T-cell (primary cell): ENCODE results near the gene COL1A1. TPM values are rescaled to one million over a fixed set of nuclear protein-coding genes. Genes with fewer than 3 reads are reported as not detected.

Experiments used
- ATAC-seq, 4 experiments: fragments of 200-7000 bp in 3 of 4; fragments of 150-1000 bp in 1 of 4; cut with Tn5 transposase; replicated peaks in 1 of 4; 1 replicate in 3 of 4; 2 replicates in 1 of 4; pipeline ENCODE4 v1.10.0; 2021; ENCODE audit warnings: moderate library complexity in 3 of 4, mild to moderate bottlenecking in 2 of 4, moderate number of reproducible peaks in 1 of 4
- CTCF ChIA-PET, 2 donors: fragments of 300-600 bp; sonication (Branson Sonifier 250); formaldehyde crosslinking; loops; one replicate each; lab custom pipeline; 2022; ENCODE audit warnings: antibody characterized with exemption in 2 of 2; lab: Charles Lee
- POLR2A ChIA-PET, 2 donors: fragments of 300-600 bp; sonication (Branson Sonifier 250); formaldehyde crosslinking; loops; one replicate each; lab custom pipeline; 2022; ENCODE audit warnings: antibody characterized with exemption in 2 of 2; lab: Charles Lee
- DNase-seq, 35 experiments: peaks; one replicate each; pipeline versions ENCODE4 v3.0.0 to v3.0.0-alpha.2; 2013 to 2023
- H3K27ac ChIP-seq: one replicate; pipeline ENCODE4 v1.5.1; 2013; ENCODE audit warnings: low read length
- H3K27me3 ChIP-seq, 2 experiments: replicated peaks in 1 of 2; 1 replicate in 1 of 2; 2 replicates in 1 of 2; pipeline versions ENCODE4 v1.6.1 to v1.7.0; 2013; ENCODE audit warnings: low read length in 1 of 2, mixed read lengths in 1 of 2; ENCODE audit not compliant: control insufficient read depth in 2 of 2, insufficient read depth in 2 of 2; ENCODE audit errors: extremely low read depth in 1 of 2
- H3K36me3 ChIP-seq, 2 donors: 1 replicate in 1 of 2; 2 replicates in 1 of 2; pipeline versions ENCODE4 v1.6.1 to v1.7.0; 2013; ENCODE audit warnings: low read length in 1 of 2; ENCODE audit not compliant: control insufficient read depth in 2 of 2, insufficient read depth in 1 of 2; ENCODE audit errors: extremely low read depth in 1 of 2
- H3K4me1 ChIP-seq, 2 experiments: 1 replicate in 1 of 2; 2 replicates in 1 of 2; pipeline versions ENCODE4 v1.6.1 to v1.7.0; 2013; ENCODE audit warnings: low read length in 2 of 2, mixed read lengths in 1 of 2; ENCODE audit not compliant: insufficient read depth in 2 of 2, control insufficient read depth in 1 of 2; ENCODE audit errors: extremely low read depth in 1 of 2
- H3K4me3 ChIP-seq, 2 donors: 1 replicate in 1 of 2; 2 replicates in 1 of 2; pipeline versions ENCODE4 v1.5.1 to v1.7.0; 2013; ENCODE audit warnings: mild to moderate bottlenecking in 2 of 2, low read length in 1 of 2, moderate library complexity in 1 of 2; ENCODE audit not compliant: control insufficient read depth in 1 of 2; ENCODE audit errors: extremely low read depth in 1 of 2
- H3K9me3 ChIP-seq: 2 replicates; pipeline ENCODE4 v1.7.0; 2013
- H3K27ac Mint-ChIP-seq, 2 donors: one replicate each; pipeline ENCODE4 v1.8.0; 2020 to 2021; ENCODE audit warnings: mild to moderate bottlenecking in 2 of 2, mixed read lengths in 2 of 2
- H3K27me3 Mint-ChIP-seq, 2 donors: one replicate each; pipeline ENCODE4 v1.8.0; 2021 to 2022; ENCODE audit warnings: mixed read lengths in 2 of 2
- H3K36me3 Mint-ChIP-seq: one replicate; pipeline ENCODE4 v1.8.0; 2021; ENCODE audit warnings: mixed read lengths
- H3K4me1 Mint-ChIP-seq, 3 donors: one replicate each; pipeline ENCODE4 v1.8.0; 2020 to 2022; ENCODE audit warnings: mixed read lengths in 3 of 3, mild to moderate bottlenecking in 1 of 3
- H3K4me3 Mint-ChIP-seq, 3 donors: one replicate each; pipeline ENCODE4 v1.8.0; 2020 to 2022; ENCODE audit warnings: mild to moderate bottlenecking in 3 of 3, mixed read lengths in 3 of 3, moderate library complexity in 3 of 3
- H3K9me3 Mint-ChIP-seq, 3 donors: one replicate each; pipeline ENCODE4 v1.8.0; 2020 to 2022; ENCODE audit warnings: mixed read lengths in 3 of 3
- WGBS: methylation state at CpG from one replicate; pipeline ENCODE4 v1.1.5; 2013; ENCODE audit warnings: missing lambda C conversion rate; ENCODE audit not compliant: insufficient coverage; 5-methylcytosine and 5-hydroxymethylcytosine counted together
- total RNA-seq, 35 experiments: library from RNA in 6 of 35; stranded (reverse) in 6 of 35; fragments of 120-200 nt in 1 of 35; gene quantifications; one replicate each; pipeline versions ENCODE4 v1.2.1 to v1.2.4 and lab custom pipeline; 2013 to 2026

Gene COL1A1
- total RNA-seq, 5 donors from 2014 or later (not counting 1 experiment from before 2014, with no cell fraction given): 4.1 to 21.0 (median 6.6) TPM

DNA sequence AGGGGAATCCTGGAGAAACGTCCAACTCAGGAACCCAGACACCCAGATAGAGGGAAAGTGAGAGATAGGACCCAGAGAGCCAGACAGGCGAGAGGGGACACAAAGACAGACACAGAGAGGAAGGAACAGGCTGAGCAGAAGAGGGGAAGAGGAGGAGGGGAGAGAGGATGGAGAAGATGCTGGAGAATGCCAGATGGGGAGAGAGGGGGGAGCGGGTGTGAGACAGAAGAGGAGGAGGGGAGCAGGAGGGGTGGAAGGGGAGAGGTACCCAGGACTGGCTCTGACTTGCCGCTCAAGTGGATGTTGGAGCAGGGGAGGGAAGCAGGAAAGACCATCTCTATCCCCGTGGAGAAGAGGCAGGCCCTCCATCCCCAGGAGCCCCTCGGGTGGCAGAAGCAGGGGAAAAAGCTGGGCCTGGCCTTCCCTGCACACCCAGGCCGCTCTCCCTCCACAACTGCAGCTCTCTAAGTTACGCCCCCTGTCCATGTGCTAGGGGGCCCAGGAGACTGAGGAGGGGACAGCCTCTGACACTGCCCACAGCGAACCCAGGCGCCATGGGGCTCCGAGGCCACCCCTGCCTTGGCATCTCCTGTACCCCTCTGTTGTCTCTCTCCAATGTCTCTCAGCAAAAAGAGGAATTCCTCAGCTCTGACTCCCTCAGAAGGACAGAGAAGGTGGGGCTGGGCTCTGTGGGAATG, 55.8 kb downstream of the COL1A1 start:
- ChIA-PET CTCF (interaction anchor here in 1 of 2 donors (0.6 to 1.4 kb wide), 5 partner anchors 14 to 387 kb away, joined by 3 to 5 read pairs (median 3); no protein-coding TSS in a partner anchor), POLR2A (interaction anchor here in 1 of 2 donors (0.9 kb wide), 1 partner anchor 15 kb away, joined by 3 read pairs; no protein-coding TSS in a partner anchor)
- peaks cover 75 to 79% (median 78%) of the 10 kb centered on the region in 3 donors for H3K4me1 Mint-ChIP-seq
- peak overlapping the region; percentile 97 to 99 for H3K27ac Mint-ChIP-seq
- Histone ChIP-seq H3K4me3 (no peak overlapping the region), H3K4me1 (peaks cover 28 to 85% of the 10 kb centered on the region in 2 experiments), H3K27ac (peak overlapping the region; percentile 79), H3K36me3 (peaks cover 3 to 53% of the 10 kb centered on the region in 2 donors), H3K9me3 (no peaks in the 10 kb centered on the region), H3K27me3 (no peaks in the 10 kb centered on the region)
- no peaks in the 10 kb centered on the region for H3K27me3 Mint-ChIP-seq
- H3K36me3 Mint-ChIP-seq: peaks cover 29% of the 10 kb centered on the region
- peak overlapping the region; percentile 6 to 96 (median 28) for H3K4me3 Mint-ChIP-seq
- DNase-seq (no peak), ATAC-seq (no peak)
- no peaks in the 10 kb centered on the region for H3K9me3 Mint-ChIP-seq
- WGBS: 75% methylated on average over 6 of the region's 11 CpGs

DNA sequence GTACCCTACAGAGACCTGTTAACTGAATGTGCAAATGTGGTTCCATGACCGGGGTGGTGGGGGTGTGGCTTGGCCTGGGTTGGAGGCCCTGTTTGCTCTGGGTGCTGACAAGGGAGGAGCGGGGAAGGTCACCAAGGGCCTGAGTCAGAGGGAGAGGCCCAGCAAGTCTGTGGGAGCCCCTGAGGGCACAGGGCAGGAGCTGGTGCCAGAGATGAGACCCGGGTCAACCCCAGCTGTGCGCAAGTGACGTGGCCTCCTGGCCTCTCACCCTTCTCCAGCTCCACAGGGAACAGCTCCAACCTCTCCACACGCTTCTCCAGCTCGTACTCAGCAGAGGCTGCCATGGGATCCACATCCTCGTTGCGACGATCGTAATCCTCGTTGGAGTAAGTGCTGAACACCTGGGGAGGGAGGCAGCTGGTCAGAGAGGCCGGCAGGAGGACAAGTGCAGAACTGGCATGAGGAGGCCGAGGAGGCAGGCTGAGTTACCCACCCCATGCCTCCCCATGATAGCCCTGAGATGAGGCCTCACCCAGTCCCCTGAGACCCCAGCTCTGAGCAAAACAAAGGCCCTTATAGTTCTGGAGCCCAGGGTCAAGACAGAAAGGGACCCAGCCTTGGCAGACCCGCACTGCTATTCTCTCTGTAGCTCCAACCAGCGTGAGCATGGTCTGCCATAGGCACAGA, 56.4 kb downstream of the COL1A1 start:
- Mint-ChIP-seq H3K4me1 (peaks cover 82 to 86% (median 85%) of the 10 kb centered on the region in 3 donors), H3K27me3 (no peaks in the 10 kb centered on the region), H3K27ac (peak overlapping the region; percentile 97 to 99), H3K9me3 (no peaks in the 10 kb centered on the region), H3K36me3 (peaks cover 34% of the 10 kb centered on the region), H3K4me3 (peak overlapping the region in 2 of 3 donors; percentile 28 to 96)
- Histone ChIP-seq H3K36me3 (peaks cover 3 to 54% of the 10 kb centered on the region in 2 donors), H3K27ac (no peak overlapping the region), H3K4me1 (peaks cover 34 to 91% of the 10 kb centered on the region in 2 experiments), H3K9me3 (no peaks in the 10 kb centered on the region), H3K4me3 (no peak overlapping the region), H3K27me3 (no peaks in the 10 kb centered on the region)
- ChIA-PET POLR2A (no interaction called here), CTCF (interaction anchor here in 1 of 2 donors (0.6 to 1.4 kb wide), 2 partner anchors 51 to 387 kb away, joined by 3 read pairs; no protein-coding TSS in a partner anchor)
- no peak for DNase-seq
- no peak for ATAC-seq
- WGBS: 92% methylated on average over 7 of the region's 16 CpGs

DNA sequence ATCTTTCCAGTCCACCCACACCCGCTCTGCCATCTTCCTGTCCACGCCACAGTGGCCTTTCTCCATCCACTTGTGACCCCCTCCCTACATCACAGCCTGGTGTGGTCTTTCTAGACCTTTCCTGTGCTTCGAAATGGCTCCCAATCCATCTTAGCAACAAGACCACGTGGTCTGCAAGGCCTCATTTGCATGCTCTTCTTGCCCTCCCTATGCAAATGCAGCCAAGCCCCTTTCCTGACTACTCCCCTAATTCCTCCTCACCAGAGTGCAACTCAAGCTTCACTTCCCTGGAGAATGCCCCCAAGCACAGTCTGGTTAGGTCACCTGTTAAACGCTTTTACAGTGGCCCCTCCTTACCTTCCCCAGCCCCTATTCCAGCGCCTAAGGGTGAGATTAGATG, 57.1 kb downstream of the COL1A1 start:
- ChIA-PET CTCF (interaction anchor here in 1 of 2 donors (1.4 kb wide), 1 partner anchor 51 kb away, joined by 3 read pairs; no protein-coding TSS in a partner anchor), POLR2A (no interaction called here)
- Histone ChIP-seq H3K9me3 (no peaks in the 10 kb centered on the region), H3K4me3 (no peak overlapping the region), H3K4me1 (peaks cover 36 to 97% of the 10 kb centered on the region in 2 experiments), H3K36me3 (peaks cover 3 to 59% of the 10 kb centered on the region in 2 donors), H3K27ac (no peak overlapping the region), H3K27me3 (no peaks in the 10 kb centered on the region)
- 87% methylated on average over 4 of the region's 6 CpGs for WGBS
- Mint-ChIP-seq H3K27ac (peak overlapping the region; percentile 62 to 97), H3K36me3 (peaks cover 41% of the 10 kb centered on the region), H3K27me3 (no peaks in the 10 kb centered on the region), H3K4me1 (peaks cover 88 to 92% (median 91%) of the 10 kb centered on the region in 3 donors), H3K9me3 (no peaks in the 10 kb centered on the region), H3K4me3 (peak overlapping the region in 1 of 3 donors; percentile 27)
- ATAC-seq (no peak), DNase-seq (no peak)

DNA sequence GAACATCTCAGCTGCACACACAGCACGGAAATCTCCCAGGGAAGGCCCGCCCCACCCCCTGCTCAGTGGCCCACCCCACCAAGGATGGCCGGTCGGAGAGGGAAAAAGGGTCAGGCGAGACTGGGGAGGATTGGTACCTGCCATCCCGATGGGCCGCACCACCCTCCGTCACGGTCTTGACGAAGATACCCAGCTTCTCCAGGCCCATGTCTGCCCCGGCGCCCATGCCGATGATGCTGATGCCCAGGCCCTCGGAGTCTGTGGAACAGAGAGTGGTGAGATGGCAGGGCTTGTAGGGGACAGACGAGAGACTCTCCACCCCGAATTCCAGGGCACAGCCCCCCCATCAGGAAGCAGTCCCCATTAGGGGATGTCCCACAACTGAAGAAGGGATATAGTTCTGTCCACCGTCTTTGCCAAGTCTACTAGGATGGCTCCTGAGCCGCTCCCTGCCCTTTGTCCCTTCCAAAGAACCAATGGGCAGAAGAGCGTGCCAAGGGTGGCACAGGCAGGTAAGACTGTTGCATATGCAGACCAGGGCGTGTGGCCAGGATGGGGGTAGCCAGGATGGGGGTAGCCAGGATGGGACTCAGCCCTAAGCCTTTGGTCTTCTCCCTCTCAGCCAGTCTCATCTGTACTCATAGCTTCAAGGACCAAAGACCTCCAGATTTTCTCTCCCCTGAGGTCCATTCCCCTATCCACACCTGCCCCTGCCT, 57.8 kb downstream of the COL1A1 start:
- ATAC-seq: no peak
- 92% methylated on average over 15 of the region's 20 CpGs for WGBS
- POLR2A ChIA-PET: no interaction called here
- H3K4me1 ChIP-seq: peaks cover 36 to 96% of the 10 kb centered on the region in 2 experiments
- H3K9me3 ChIP-seq: no peaks in the 10 kb centered on the region
- no peaks in the 10 kb centered on the region for H3K27me3 Mint-ChIP-seq
- no peaks in the 10 kb centered on the region for H3K9me3 Mint-ChIP-seq
- CTCF ChIA-PET: no interaction called here
- no peaks in the 10 kb centered on the region for H3K27me3 ChIP-seq
- peaks cover 7 to 66% of the 10 kb centered on the region in 2 donors for H3K36me3 ChIP-seq
- H3K4me3 Mint-ChIP-seq: no peak overlapping the region
- DNase-seq: no peak
- no peak overlapping the region for H3K4me3 ChIP-seq
- peaks cover 90 to 94% (median 92%) of the 10 kb centered on the region in 3 donors for H3K4me1 Mint-ChIP-seq
- peak overlapping the region; percentile 96 to 97 for H3K27ac Mint-ChIP-seq
- H3K27ac ChIP-seq: no peak overlapping the region
- peaks cover 43% of the 10 kb centered on the region for H3K36me3 Mint-ChIP-seq

DNA sequence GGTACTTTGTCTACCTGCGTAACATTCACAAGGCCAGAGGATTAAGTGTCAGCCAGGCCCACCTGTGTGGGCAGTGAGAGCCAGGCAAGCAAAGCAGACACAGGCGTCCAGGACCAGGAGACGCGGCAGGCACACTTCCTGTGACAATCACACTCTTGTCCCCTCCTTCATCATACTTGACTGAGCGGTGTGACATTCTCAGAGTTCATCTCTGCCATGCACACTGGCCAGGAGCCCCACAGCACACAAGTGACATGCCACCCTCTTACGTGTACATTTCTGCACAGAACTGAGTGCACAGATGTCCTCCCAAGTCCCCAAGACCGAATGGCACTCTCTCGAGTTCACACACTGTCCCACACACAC, 59.7 kb downstream of the COL1A1 start:
- Mint-ChIP-seq H3K36me3 (peaks cover 62% of the 10 kb centered on the region), H3K27ac (peak overlapping the region; percentile 96 to 97), H3K4me3 (peak overlapping the region; percentile 55 to 73 (median 59)), H3K27me3 (no peaks in the 10 kb centered on the region), H3K4me1 (peaks cover 76 to 85% (median 83%) of the 10 kb centered on the region in 3 donors), H3K9me3 (no peaks in the 10 kb centered on the region)
- CTCF ChIA-PET: interaction anchor here (0.9 to 1.7 kb wide), 3 partner anchors 10 to 25 kb away, joined by 3 to 7 read pairs (median 4); no protein-coding TSS in a partner anchor
- WGBS: 25% methylated on average over 7 of the region's 8 CpGs
- no peaks in the 10 kb centered on the region for H3K9me3 ChIP-seq
- ATAC-seq (peak in 3 of 4 experiments; percentile 9 to 24 (median 24)), DNase-seq (peak in 1 of 35 experiments; percentile 45)
- H3K27me3 ChIP-seq: no peaks in the 10 kb centered on the region
- H3K27ac ChIP-seq: peak overlapping the region; percentile 43
- POLR2A ChIA-PET: no interaction called here
- peaks cover 16 to 85% of the 10 kb centered on the region in 2 donors for H3K36me3 ChIP-seq
- H3K4me3 ChIP-seq: no peak overlapping the region
- peaks cover 19 to 77% of the 10 kb centered on the region in 2 experiments for H3K4me1 ChIP-seq
